GM12874 (cell line): ENCODE results near the gene SFTPA2.
"Not testable (repeated sequence)": the region's sequence is repeated elsewhere in the genome, so short reads cannot be mapped to it uniquely, and the experiment has no call there.

ENCODE experiments used
- CTCF ChIP-seq: IDR thresholded peaks from 2 replicates; pipeline ENCODE4 v1.5.1; 2011; ENCODE audit warnings: low read depth, mild to moderate bottlenecking, control low read depth, low read length, moderate library complexity; ENCODE audit not compliant: insufficient read depth

Gene SFTPA2

GRCh38 chr10:79547973-79548372 is 12.2 kb downstream of the SFTPA2 start:
- no peak for TF ChIP-seq CTCF

GRCh38 chr10:79542626-79543025 is 17.6 kb downstream of the SFTPA2 start:
- no peak for TF ChIP-seq CTCF

DNA sequence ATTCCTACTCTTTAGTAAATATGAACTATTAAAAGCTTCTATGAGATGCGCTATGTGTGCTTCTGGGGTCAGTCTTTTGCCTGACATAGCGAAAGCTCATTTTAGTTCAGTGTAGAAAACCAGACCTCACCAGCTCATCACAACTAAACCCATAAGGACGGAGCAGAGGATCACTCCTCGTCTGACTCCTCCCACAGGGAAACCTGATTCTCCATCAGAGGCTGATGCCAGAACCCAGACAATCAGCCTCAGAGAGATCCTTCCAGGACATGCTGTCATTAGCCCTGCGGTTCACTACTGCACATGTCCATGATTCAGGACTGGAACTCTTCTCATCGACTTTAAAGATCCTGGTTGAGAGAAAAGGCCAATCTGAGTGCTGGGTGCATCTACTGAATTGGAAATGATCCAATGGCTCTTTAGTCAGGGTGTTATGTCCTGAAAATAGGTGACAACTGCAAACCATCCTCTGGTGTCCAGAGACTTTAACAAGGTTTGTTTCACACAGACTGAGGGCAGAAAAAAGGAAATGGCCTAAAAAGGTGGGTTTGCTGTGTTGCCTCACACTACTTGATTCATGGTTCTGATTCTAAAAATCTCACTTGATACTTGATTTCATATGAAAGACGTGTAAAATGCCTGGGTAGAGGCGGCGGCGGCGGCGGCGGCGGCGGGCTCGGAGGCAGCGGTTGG is 48.2 kb downstream of the SFTPA2 start, which contains the start of gene EIF5AL1:
EIF5AL1 (plus strand) TSS at position 643 of the 693 bp plus-strand sequence. CDS start 117 bp downstream, outside the sequence.
- not testable (repeated sequence) for TF ChIP-seq CTCF

- TF ChIP-seq CTCF, result no peak
These were observed 52.6 kb downstream of the SFTPA2 start for GRCh38 chr10:79507440-79508167.
